Peyer's patch (tissue), 4 donors: ENCODE data around the gene ZBTB16.
A peak's percentile ranks its signal among the peaks of the same experiment; 100 is the strongest.

ENCODE experiments used
- POLR2A ChIP-seq, 2 donors: fragments of 450-650 bp; IDR thresholded peaks; one replicate each; pipeline ENCODE4 v1.5.1; 2017; ENCODE audit warnings: antibody characterized with exemption in 2 of 2, mild to moderate bottlenecking in 2 of 2, moderate library complexity in 2 of 2
- TF ChIP-seq, protein P1 (sequence below), 6 experiments: fragments of 450-650 bp in 4 of 6; fragments of 200-600 bp in 2 of 6; sonication (generic) in 1 of 6; IDR thresholded peaks; one replicate each; pipeline ENCODE4 v1.5.1; 2017 to 2019; ENCODE audit warnings: antibody characterized with exemption in 6 of 6, mild to moderate bottlenecking in 3 of 6, moderate library complexity in 1 of 6

GRCh38 chr11:114040706-114041211 is 18.8 kb upstream of the ZBTB16 start:
- TF ChIP-seq, protein P1, sequence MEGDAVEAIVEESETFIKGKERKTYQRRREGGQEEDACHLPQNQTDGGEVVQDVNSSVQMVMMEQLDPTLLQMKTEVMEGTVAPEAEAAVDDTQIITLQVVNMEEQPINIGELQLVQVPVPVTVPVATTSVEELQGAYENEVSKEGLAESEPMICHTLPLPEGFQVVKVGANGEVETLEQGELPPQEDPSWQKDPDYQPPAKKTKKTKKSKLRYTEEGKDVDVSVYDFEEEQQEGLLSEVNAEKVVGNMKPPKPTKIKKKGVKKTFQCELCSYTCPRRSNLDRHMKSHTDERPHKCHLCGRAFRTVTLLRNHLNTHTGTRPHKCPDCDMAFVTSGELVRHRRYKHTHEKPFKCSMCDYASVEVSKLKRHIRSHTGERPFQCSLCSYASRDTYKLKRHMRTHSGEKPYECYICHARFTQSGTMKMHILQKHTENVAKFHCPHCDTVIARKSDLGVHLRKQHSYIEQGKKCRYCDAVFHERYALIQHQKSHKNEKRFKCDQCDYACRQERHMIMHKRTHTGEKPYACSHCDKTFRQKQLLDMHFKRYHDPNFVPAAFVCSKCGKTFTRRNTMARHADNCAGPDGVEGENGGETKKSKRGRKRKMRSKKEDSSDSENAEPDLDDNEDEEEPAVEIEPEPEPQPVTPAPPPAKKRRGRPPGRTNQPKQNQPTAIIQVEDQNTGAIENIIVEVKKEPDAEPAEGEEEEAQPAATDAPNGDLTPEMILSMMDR (IDR thresholded peaks at IDR 0.05): no peak
- peak in 1 of 2 donors; percentile 28 for TF ChIP-seq POLR2A (IDR thresholded peaks at IDR 0.05)
